ENCODE data around the gene LYPD4.

The LYPD4 gene, protein sequence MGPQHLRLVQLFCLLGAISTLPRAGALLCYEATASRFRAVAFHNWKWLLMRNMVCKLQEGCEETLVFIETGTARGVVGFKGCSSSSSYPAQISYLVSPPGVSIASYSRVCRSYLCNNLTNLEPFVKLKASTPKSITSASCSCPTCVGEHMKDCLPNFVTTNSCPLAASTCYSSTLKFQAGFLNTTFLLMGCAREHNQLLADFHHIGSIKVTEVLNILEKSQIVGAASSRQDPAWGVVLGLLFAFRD

GRCh38 chr19:41844601-41845000 is at the start of gene LYPD4:
Gene LYPD4 (minus strand): TSS chr19:41844683. CDS start chr19:41839285, 5,398 bp downstream.
- DNase-seq: no peak
- intact Hi-C loops (cut with DNase I): no loop called here

GRCh38 chr19:41893899-41894298 is 49.4 kb upstream of the LYPD4 start:
- DNase-seq: no peak
- intact Hi-C loops (cut with DNase I): no loop called here

DNA sequence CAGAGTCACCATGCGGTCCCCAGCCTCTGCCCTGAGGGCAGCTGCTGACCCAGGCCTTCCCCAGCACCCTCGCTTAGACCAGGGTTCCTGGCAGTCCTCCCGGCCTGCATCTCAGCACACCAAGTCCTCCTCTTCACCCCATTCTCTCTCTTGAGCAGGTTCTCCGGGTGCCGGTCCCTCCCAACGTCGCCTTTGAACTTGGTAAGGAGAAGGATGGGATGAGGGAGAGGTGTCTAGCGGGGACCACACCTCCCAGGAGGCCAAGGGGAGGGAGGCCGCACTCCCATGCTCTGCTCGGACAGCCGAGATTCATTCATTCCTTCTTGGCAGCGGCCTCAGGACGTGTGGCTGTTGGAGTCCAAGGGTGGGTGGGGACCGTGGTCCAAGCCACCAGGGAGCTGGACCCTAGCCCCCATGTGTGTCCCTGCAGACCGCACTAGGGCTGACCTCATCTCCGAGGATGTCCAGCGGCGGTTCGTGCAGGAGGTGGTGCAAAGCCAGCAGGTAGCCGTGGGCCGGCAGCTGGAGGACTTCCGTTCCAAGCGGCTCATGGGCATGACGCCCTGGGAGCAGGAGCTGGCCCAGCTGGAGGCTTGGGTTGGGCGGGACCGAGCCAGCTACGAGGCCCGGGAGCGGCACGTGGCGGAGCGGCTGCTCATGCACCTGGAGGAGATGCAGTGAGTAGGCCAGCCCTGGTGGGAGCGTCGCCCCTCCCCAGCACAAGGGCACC is 47.9 kb upstream of the LYPD4 start:
- intact Hi-C loops (cut with DNase I): no loop called here
- no peak for DNase-seq

DNA sequence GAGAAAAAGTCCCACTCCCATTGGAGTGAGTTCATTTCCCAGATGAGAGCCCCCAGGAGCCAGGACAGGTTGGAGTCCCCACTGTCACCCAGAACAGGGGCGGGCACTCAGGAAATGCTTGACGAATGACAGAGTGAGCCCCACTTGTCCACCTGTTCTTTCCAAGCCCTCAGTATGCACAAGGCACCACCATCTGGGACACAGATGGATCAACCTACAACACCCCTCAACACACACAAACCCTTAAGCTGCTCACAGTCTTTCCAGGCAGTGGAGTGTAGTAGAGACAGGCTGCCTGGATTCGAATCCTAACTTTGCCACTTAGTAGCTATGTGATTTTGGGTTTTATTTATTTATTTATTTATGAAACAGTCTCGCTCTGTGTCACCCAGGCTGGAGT is 46.5 kb upstream of the LYPD4 start:
- no peak for DNase-seq
- intact Hi-C loops (cut with DNase I): no loop called here

GRCh38 chr19:41889896-41890295 is 45.4 kb upstream of the LYPD4 start:
- DNase-seq: no peak
- intact Hi-C loops (cut with DNase I): no loop called here

GRCh38 chr19:41888926-41889325 is 44.4 kb upstream of the LYPD4 start:
- intact Hi-C loops (cut with DNase I): no loop called here
- DNase-seq: no peak

- intact Hi-C loops (cut with DNase I): no loop called here
- peak in 6 of 10 donors; percentile 26 to 94 (median 53) for DNase-seq
These were observed 43.4 kb upstream of the LYPD4 start for GRCh38 chr19:41887711-41888382.

DNA sequence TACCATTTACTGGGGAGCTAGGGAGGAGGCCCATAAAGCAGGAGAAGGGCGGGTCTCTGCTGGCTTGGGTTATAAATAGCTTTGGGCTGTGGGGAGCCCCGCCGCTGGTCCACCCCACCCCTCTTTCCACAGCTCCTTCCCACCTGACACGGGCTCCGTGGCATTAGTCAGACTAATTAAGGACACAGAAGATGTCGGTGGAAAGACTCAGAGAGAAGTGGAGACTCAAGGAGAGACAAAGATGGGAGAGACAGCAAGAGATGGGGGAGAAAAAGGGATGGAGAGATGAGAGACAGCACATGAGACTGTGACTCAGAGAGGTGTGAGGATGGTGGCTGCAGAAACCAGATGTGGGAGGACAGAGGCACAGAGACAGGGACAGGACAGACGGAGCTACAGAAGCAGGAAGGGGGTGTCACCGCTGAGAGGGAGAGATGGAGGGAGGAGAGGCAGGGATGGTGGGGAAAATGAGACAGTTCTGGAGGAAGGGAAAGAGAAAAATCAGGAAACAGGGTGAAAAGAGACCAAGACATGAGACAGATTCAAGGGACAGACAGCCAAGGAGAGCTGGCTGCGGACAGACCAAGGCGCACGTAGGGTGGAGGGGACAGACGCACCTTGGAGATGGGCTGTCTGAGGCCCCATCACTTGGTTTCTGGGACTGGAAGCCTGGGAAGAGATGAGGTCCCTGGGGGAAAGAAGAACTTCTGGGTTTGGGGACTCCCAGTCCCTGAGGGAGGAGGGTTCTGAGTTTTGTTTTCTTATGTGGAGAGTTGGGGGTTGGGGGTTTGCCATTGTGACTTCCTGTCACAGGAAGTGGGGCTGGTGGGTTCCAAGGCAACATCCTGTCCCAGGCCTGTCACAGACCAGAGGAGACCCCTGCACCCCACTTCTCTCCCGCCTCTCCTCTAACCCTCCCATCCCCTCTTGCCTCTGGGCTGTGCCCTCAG is 42.6 kb upstream of the LYPD4 start:
- DNase-seq: no peak
- intact Hi-C loops (cut with DNase I): no loop called here

DNA sequence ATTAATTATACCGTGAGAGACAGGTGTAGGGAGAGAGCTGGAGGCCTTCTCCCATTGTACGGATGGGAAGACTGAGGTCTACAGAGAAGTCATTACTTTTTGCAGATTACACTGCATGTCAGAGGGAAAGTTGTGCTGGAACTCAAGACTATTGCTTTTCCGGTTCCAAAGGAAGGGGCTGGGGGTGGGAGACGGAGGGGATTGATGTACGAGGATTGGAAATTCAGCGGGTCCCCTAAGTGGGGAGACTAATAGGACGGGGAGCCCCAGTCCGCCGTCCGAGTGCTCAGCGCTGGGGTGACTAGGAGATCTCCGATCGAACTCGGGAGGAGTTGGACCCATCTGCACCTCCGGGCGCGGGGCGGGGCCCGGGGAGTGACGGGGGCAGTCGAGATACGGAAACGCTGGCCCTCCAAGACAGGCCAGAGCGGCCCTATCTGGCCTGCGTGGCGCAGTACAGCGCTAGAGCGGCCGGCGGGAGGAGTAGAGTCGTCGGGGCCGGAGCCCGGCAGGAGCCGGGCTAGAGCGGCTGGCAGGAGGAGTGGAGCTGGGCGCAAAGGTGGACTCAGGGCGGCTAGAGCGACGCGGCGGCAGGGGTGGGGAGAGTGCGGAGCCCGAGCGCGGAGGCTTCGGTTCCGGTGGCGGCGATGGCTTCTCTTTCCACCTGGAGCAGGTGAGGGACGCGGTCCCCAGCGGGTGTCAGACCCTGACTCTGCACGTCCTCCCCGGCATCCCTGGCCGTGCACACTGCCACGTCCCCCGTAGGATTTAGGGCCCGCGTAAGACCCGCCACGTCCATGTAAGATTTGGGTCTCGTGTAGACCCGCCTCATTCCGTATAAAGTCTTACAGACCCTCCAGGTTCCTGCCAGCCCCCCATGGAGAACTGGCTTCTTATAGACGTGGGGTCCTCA is 39.6 kb upstream of the LYPD4 start:
- peak; percentile 90 to 100 (median 96) for DNase-seq
- intact Hi-C loops (cut with DNase I): loop anchor here (1.0 kb wide), 1 partner anchor 24 kb away; the partner anchor contains the start of gene RPS19

GRCh38 chr19:41883463-41883820 is 39.0 kb upstream of the LYPD4 start:
- no peak for DNase-seq
- intact Hi-C loops (cut with DNase I): no loop called here

DNA sequence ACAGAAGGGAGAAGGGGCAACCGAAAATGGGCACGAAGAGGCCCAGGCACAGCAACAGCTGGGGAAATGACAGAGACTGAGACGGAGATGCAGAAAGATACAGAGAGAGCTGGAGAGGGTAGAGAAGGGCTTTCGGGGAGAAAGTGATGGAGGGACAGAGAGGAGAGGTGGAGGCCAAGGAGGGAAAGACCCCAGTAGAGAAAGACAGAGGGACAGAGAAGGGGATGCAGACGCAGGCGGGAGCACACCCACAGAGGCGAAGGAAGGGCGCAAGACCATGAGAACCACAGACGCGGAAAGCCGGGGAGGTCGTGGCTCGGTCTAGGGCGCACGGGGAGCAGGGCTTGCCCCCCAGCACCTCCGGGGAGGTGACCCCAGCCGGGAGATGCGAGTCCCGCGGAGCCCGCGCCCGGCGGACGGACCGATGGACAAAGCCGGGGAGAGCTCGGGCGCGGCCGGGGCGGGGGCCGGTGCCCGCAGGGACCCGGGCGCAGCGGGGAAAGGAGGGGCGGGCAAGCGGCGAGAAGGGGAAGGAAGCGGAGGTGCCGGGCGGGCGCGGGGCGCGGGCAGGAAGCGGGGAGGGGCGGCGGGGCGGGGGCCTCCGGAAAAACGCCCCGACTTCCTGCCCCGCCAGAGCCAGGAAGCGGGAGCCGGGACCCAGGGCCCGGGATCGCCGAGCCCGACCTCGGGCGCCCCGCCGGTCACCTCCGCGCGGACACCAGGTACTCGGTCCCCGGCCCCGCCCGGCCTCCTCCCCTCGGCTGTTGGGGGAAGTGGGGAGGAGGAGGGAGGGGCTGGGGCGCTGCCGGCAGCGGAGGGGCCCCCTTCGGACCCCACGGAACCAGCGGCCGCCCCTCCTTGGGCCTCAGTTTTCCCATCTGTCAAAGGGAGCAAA is 38.3 kb upstream of the LYPD4 start, which contains the start of gene ARHGEF1:
TSS of gene ARHGEF1 (plus strand) at position 617 of the 895 bp plus-strand sequence. CDS start 4,899 bp downstream, outside the sequence.
- DNase-seq: peak in 1 of 10 donors; percentile 39
- intact Hi-C loops (cut with DNase I): no loop called here

DNA sequence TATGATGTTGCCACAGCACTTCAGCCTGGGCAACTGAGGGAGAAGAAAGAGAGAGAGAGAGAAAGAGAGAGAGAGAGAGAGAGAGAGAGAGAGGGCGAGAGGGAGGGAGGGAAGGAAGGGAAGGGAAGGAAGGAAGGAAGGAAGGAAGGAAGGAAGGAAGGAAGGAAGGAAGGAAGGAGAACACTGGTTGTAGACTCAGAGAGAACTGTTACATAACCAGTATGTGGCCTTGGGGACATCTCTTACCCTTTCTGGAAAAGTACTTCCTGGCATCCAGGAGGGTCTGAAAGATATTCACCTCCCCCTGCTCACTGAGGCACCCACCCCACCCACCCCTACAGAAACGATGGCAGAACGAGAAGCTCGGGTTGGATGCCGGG is 35.8 kb upstream of the LYPD4 start:
- intact Hi-C loops (cut with DNase I): no loop called here
- no peak for DNase-seq

DNA sequence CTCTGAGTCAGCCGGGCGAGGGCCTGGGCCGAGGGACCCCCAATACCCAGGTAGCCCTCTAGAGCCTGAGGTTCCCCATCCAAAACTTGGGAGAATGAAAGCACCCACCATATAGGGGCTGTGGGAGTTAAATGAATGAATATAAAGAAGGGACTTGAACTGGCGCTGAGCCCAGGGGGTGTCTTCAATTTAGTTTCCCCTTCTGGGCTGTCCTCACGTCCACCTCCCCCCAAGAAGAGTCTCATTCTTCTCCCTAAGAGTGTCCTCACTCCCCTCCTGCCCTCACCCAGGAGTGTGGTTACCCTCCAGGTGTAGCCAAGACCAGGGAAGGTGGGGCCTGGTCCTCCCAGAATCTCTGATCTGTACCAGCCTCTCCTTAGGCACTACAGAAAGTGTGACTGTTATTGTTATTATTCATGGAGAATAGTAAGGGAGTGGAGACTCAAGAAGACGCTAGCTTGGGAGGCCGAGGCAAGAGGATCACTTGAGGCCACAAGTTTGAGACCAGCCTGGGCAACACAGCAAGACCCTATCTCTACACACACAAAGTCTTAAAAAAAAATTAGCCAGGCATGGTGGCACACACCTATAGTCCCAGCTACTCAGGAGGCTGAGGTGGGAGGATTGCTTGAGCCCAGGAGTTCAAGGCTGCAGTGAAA is 35.3 kb upstream of the LYPD4 start:
- intact Hi-C loops (cut with DNase I): no loop called here
- DNase-seq: no peak

DNA sequence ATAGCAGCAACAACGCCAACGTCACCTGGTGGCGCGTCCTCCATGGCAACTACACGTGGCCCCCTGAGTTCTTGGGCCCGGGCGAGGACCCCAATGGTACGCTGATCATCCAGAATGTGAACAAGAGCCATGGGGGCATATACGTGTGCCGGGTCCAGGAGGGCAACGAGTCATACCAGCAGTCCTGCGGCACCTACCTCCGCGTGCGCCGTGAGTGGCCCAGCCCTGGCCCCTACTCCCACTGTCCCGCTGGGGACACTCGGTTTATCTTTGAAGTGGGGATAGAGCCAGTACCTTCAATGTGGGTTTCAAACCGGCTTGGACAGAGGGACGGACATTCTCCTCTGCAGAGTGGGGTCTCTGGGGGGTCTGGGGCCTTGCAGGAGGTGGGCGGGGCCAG is 34.6 kb upstream of the LYPD4 start:
- intact Hi-C loops (cut with DNase I): no loop called here
- DNase-seq: no peak

GRCh38 chr19:41877916-41878905 is 33.7 kb upstream of the LYPD4 start:
- intact Hi-C loops (cut with DNase I): no loop called here
- DNase-seq: no peak

Data from posterior cingulate gyrus (tissue), 11 donors.